Uterus (tissue), 4 donors: ENCODE measurements around the gene ELP4. TPM values are rescaled to one million over a fixed set of nuclear protein-coding genes. Genes with fewer than 3 reads are reported as not detected.

ENCODE experiments used
- DNase-seq, 2 donors: peaks; one replicate each; pipeline ENCODE4 v3.0.0-alpha.2; 2019 to 2020
- H3K27ac ChIP-seq, 2 donors: fragments of 200-600 bp; sonication (generic); 1 replicate in 1 of 2; 2 replicates in 1 of 2; pipeline ENCODE4 v1.5.1; 2016 to 2018
- H3K27me3 ChIP-seq, 2 donors: fragments of 200-600 bp; sonication (generic); one replicate each; pipeline ENCODE4 v1.5.1; 2018 to 2019; ENCODE audit warnings: control low read depth in 1 of 2
- H3K36me3 ChIP-seq, 2 donors: fragments of 200-600 bp; sonication (generic); one replicate each; pipeline ENCODE4 v1.5.1; 2019; ENCODE audit warnings: control low read depth in 1 of 2
- H3K4me1 ChIP-seq, 2 donors: fragments of 200-600 bp; sonication (generic); one replicate each; pipeline ENCODE4 v1.5.1; 2018 to 2019; ENCODE audit warnings: control low read depth in 1 of 2
- H3K4me3 ChIP-seq, 2 donors: fragments of 200-600 bp; sonication (generic); 1 replicate in 1 of 2; 2 replicates in 1 of 2; pipeline ENCODE4 v1.5.1; 2018 to 2019; ENCODE audit warnings: mild to moderate bottlenecking in 1 of 2
- H3K9me3 ChIP-seq, 2 donors: fragments of 200-600 bp; sonication (generic); one replicate each; pipeline ENCODE4 v1.5.1; 2019; ENCODE audit warnings: control low read depth in 1 of 2
- POLR2A ChIP-seq, 2 donors: fragments of 450-650 bp; IDR thresholded peaks; one replicate each; pipeline ENCODE4 v1.6.1; 2016; ENCODE audit warnings: antibody characterized with exemption in 2 of 2, mild to moderate bottlenecking in 1 of 2, moderate library complexity in 1 of 2
- intact Hi-C: fragments of 100-400 bp; cut with DNase I; formaldehyde crosslinking; loops from one replicate; pipeline ENCODE4 v1.15.1; 2023; ENCODE audit warnings: low total_unique reads
- total RNA-seq, 4 donors: library from RNA; depleted of rRNA in 3 of 4; stranded (reverse); fragments of >200 nt in 3 of 4; gene quantifications; one replicate each; pipeline versions ENCODE4 v1.1.0 to v1.2.4, GENCODE V29; 2014 to 2023
- TF ChIP-seq, protein P1 (sequence below), 4 experiments: fragments of 200-600 bp in 2 of 4; fragments of 450-650 bp in 2 of 4; sonication (generic) in 2 of 4; IDR thresholded peaks; one replicate each; pipeline ENCODE4 v1.5.1; 2016 to 2019; ENCODE audit warnings: antibody characterized with exemption in 4 of 4, mild to moderate bottlenecking in 2 of 4, moderate library complexity in 1 of 4
- donor health status: DM: yes; HTN: yes; CAD: no.

The ELP4 gene
- total RNA-seq, 4 donors from 2014 or later = 18.4 to 51.2 (median 21.2) TPM

DNA sequence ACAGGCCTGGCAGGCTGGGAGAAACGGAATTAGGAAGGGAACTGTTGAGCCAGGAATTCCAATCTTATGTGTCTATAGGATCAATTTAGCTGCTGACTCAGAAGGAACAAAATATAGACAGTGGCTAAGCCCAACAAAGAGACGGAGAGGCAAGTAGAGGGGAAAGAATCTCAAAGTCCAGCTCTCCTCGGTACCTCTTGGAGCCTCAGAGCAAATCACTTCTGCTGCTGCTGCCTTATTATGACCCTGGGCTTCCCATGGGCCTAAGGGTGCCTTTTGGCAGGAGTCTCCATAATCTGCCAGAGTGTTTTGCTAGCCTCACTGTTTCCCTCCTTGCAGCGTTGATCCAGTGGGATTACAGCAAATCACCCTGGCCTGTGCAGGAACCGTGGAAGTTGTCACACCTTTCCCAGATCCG is 269.8 kb downstream of the ELP4 start:
- Histone ChIP-seq H3K9me3 (no peaks in the 10 kb centered on the region), H3K27me3 (no peaks in the 10 kb centered on the region), H3K27ac (no peak overlapping the region), H3K4me1 (no peaks in the 10 kb centered on the region), H3K4me3 (no peak overlapping the region), H3K36me3 (no peaks in the 10 kb centered on the region)
- TF ChIP-seq, protein P1, sequence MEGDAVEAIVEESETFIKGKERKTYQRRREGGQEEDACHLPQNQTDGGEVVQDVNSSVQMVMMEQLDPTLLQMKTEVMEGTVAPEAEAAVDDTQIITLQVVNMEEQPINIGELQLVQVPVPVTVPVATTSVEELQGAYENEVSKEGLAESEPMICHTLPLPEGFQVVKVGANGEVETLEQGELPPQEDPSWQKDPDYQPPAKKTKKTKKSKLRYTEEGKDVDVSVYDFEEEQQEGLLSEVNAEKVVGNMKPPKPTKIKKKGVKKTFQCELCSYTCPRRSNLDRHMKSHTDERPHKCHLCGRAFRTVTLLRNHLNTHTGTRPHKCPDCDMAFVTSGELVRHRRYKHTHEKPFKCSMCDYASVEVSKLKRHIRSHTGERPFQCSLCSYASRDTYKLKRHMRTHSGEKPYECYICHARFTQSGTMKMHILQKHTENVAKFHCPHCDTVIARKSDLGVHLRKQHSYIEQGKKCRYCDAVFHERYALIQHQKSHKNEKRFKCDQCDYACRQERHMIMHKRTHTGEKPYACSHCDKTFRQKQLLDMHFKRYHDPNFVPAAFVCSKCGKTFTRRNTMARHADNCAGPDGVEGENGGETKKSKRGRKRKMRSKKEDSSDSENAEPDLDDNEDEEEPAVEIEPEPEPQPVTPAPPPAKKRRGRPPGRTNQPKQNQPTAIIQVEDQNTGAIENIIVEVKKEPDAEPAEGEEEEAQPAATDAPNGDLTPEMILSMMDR (IDR thresholded peaks at IDR 0.05) = no peak
- no peak for TF ChIP-seq POLR2A (IDR thresholded peaks at IDR 0.05)
- DNase-seq = no peak
- intact Hi-C loops = no loop called here

DNA sequence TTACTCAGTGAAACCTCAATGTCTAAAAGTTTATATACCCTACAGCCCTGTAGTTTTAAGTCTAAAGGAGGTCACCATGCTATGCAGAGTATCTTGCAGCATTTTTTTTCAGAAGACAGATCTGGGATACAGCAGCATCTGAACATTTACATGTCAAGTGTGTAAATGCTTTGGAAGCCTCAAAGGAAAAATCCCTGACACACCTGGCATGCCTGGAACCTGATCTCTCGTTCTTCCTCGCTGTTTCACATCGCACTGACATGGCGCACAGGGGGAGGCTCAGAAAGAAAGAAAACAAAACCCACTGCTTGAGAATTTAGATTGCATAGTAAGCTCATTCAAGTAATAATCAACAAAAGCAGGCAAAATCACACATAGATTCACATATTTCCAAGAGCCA is 270.5 kb downstream of the ELP4 start:
- H3K9me3 ChIP-seq = no peaks in the 10 kb centered on the region
- intact Hi-C loops = no loop called here
- TF ChIP-seq, protein P1 (IDR thresholded peaks at IDR 0.05) = no peak
- TF ChIP-seq POLR2A (IDR thresholded peaks at IDR 0.05) = no peak
- H3K4me3 ChIP-seq = no peak overlapping the region
- no peaks in the 10 kb centered on the region for H3K36me3 ChIP-seq
- DNase-seq = no peak
- H3K27ac ChIP-seq = no peak overlapping the region
- H3K4me1 ChIP-seq = no peaks in the 10 kb centered on the region
- H3K27me3 ChIP-seq = no peaks in the 10 kb centered on the region

DNA sequence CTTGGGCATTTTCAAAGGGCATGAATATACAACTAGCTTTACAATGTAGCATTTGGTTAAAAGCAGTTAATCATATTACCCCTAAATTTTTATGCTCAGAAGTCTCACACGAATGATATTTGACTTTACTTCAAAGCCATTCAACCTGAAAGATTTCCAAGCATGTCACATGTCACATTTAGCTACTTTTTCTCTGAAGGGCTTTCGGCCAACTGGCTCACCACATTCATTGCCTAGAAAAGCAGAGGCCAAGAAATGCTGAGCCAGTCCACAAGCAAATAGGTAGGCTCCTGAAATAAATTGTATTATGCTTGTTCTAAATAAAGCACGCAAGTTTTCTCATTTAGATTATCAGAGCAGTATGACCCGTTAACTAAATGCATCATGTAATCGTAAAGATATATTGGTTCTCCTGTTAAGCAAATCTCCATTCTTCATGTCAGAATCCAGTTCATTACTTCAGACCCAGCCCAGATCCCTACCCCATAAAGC is 271.0 kb downstream of the ELP4 start:
- intact Hi-C loops = no loop called here
- Histone ChIP-seq H3K27me3 (no peaks in the 10 kb centered on the region), H3K4me3 (no peak overlapping the region), H3K4me1 (no peaks in the 10 kb centered on the region), H3K27ac (no peak overlapping the region), H3K9me3 (no peaks in the 10 kb centered on the region), H3K36me3 (no peaks in the 10 kb centered on the region)
- DNase-seq = no peak
- TF ChIP-seq, protein P1 (IDR thresholded peaks at IDR 0.05) = no peak
- no peak for TF ChIP-seq POLR2A (IDR thresholded peaks at IDR 0.05)

DNA sequence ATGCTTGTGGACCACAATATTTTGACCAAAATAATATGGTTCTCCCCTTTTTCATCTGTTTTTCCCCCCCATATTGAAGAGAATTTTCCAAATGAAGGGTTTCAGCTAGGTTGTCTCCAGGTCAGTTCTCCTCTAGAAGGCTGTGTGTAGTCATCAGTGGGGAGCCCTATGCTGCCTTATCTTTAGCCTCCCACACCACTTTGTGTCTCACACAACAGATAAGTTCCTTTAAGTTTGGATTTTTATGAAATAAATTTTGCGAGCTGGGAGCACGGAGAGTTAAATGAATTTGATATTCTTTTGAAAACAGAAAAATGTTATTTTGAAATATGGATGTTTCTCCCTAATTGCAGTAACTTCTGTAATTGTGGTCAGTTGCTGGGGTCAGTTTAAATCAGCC is 272.7 kb downstream of the ELP4 start:
- no peak overlapping the region for H3K4me3 ChIP-seq
- TF ChIP-seq, protein P1 (IDR thresholded peaks at IDR 0.05) = no peak
- TF ChIP-seq POLR2A (IDR thresholded peaks at IDR 0.05) = no peak

DNA sequence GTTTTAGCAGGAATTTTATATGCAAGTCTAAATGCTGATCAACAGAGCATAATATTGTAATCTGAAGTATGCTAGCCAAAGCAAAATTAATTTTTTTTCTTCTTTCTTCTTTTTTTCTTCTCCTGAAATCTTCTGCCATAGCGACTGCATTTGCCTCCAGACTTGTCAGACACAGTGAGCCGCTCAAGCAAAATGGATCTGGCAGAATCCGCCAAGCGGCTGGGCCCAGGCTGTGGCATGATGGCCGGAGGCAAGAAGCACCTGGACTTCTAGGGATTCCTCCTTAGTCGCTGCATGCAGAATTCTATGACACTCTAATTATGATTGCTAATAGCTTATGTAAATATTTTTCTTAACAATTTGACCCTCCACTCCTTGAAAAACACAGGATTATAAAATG is 273.7 kb downstream of the ELP4 start:
- Histone ChIP-seq H3K4me1 (no peaks in the 10 kb centered on the region), H3K27ac (no peak overlapping the region), H3K4me3 (no peak overlapping the region), H3K36me3 (no peaks in the 10 kb centered on the region), H3K27me3 (no peaks in the 10 kb centered on the region), H3K9me3 (no peaks in the 10 kb centered on the region)
- DNase-seq = no peak
- intact Hi-C loops = no loop called here
- TF ChIP-seq, protein P1 (IDR thresholded peaks at IDR 0.05) = no peak
- TF ChIP-seq POLR2A (IDR thresholded peaks at IDR 0.05) = no peak

More for the DNA sequence above, 272.7 kb downstream of the ELP4 start:
- H3K27me3 ChIP-seq = no peaks in the 10 kb centered on the region
- H3K9me3 ChIP-seq = no peaks in the 10 kb centered on the region
- no peak overlapping the region for H3K27ac ChIP-seq
- no peak for DNase-seq
- no peaks in the 10 kb centered on the region for H3K4me1 ChIP-seq
- intact Hi-C loops = no loop called here
- H3K36me3 ChIP-seq = no peaks in the 10 kb centered on the region
